ENCODE results near the gene NEO1.
"Not testable (repeated sequence)": the region's sequence is repeated elsewhere in the genome, so short reads cannot be mapped to it uniquely, and the experiment has no call there.

Gene NEO1

DNA sequence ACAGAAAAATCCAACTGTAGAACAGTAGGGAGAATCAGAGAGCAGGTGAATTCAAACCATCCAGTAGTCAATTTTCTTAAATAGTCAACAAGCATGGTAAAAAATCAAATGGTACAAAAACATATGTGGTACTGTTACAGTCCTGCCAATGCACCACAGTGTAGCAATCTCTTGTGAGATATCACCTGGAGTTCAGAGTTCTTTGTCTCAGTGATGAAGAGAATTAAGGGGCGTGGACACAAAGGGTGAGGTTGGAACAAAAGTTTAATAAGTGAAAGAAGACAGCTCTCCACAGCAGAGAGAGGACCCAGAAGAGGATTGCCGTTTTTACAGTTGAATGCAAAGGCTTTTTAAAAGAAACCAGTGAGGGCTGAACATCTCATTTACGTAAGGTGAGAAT, 113.2 kb downstream of the NEO1 start:
- Histone ChIP-seq H3K27ac (ENCODE audit: low read depth, low read length) (no peak overlapping the region), H3K36me3 (ENCODE audit: control insufficient read depth, insufficient read depth, low read length) (no peaks in the 10 kb centered on the region), H3K27me3 (ENCODE audit: control insufficient read depth, insufficient read depth, low read length) (no peaks in the 10 kb centered on the region)

DNA sequence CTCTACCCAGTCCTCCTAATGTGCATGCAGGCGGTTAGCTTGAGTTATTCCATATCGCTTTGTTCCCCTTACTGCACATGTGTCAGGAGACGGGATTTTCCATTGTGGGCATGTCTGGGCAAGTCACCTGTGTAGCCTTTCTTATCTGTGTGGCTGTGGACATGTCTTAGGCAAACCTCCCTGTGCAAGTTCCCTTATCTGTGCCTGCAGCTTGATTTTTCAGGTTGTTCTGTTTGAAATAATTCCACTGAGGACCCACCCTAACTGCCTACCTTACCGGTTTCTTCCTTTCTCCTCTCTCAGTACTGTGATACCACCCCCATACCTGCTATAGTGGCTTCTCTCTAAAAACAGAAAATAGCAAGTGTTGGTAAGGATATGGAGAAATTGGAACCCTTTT, 113.6 kb downstream of the NEO1 start:
- Histone ChIP-seq H3K27me3 (ENCODE audit: control insufficient read depth, insufficient read depth, low read length) (no peaks in the 10 kb centered on the region), H3K36me3 (ENCODE audit: control insufficient read depth, insufficient read depth, low read length) (no peaks in the 10 kb centered on the region), H3K4me1 (ENCODE audit: control insufficient read depth, insufficient read depth, low read length) (peaks cover 10% of the 10 kb centered on the region), H3K27ac (ENCODE audit: low read depth, low read length) (no peak overlapping the region), H3K9ac (ENCODE audit: low read depth, low read length) (no peak overlapping the region), H3K9me3 (ENCODE audit: control insufficient read depth, insufficient read depth, low read length) (peaks cover 9% of the 10 kb centered on the region; the same call in 1 of the 2 replicates), H3K4me3 (ENCODE audit: low read depth, low read length) (no peak overlapping the region)

More for the DNA sequence above, 113.2 kb downstream of the NEO1 start:
- Histone ChIP-seq H3K9me3 (ENCODE audit: control insufficient read depth, insufficient read depth, low read length) (peaks cover 9% of the 10 kb centered on the region; the same call in 1 of the 2 replicates), H3K9ac (ENCODE audit: low read depth, low read length) (no peak overlapping the region), H3K4me1 (ENCODE audit: control insufficient read depth, insufficient read depth, low read length) (peaks cover 10% of the 10 kb centered on the region), H3K4me3 (ENCODE audit: low read depth, low read length) (no peak overlapping the region)

DNA sequence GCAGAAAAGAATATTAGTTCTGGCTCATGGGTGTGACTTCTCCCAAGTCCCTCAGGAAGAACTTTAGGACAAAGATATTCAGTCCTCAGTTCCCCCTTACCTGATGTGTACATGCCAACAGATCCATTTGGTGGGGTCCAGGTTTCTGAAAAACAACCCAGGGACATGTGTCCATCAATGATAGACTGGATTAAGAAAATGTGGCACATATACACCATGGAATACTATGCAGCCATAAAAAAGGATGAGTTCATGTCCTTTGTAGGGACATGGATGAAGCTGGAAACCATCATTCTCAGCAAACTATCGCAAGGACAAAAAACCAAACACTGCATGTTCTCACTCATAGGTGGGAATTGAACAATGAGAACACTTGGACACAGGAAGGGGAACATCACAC, 114.4 kb downstream of the NEO1 start:
- H3K4me3 ChIP-seq (ENCODE audit: low read depth, low read length); H3K27ac ChIP-seq (ENCODE audit: low read depth, low read length); H3K9me3 ChIP-seq (ENCODE audit: control insufficient read depth, insufficient read depth, low read length); H3K27me3 ChIP-seq (ENCODE audit: control insufficient read depth, insufficient read depth, low read length); H3K9ac ChIP-seq (ENCODE audit: low read depth, low read length); H3K4me1 ChIP-seq (ENCODE audit: control insufficient read depth, insufficient read depth, low read length); H3K36me3 ChIP-seq (ENCODE audit: control insufficient read depth, insufficient read depth, low read length): not testable (repeated sequence)

DNA sequence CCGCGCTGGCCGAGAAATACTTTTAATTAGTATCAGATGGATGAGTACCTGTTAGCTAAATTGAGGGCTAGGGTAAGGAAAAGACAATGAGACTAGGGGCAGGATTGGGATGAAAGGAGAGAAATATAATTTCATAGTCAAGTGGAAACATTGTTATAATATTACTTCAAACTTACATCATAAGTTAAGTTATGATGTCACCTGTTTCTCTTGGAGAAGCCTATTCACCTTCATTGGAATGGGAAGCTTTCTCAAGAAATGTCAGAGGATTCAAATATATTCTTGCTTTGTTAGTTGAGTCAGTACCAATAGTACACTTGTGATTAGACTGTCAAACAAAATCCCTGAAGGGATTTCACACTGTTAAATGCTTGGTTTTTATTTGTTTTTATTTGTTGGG, 116.2 kb downstream of the NEO1 start:
- Histone ChIP-seq H3K4me1 (ENCODE audit: control insufficient read depth, insufficient read depth, low read length) (peaks cover 10% of the 10 kb centered on the region), H3K9me3 (ENCODE audit: control insufficient read depth, insufficient read depth, low read length) (peaks cover 9% of the 10 kb centered on the region; the same call in 1 of the 2 replicates), H3K9ac (ENCODE audit: low read depth, low read length) (no peak overlapping the region), H3K4me3 (ENCODE audit: low read depth, low read length) (no peak overlapping the region), H3K27ac (ENCODE audit: low read depth, low read length) (no peak overlapping the region), H3K27me3 (ENCODE audit: control insufficient read depth, insufficient read depth, low read length) (no peaks in the 10 kb centered on the region), H3K36me3 (ENCODE audit: control insufficient read depth, insufficient read depth, low read length) (no peaks in the 10 kb centered on the region)

DNA sequence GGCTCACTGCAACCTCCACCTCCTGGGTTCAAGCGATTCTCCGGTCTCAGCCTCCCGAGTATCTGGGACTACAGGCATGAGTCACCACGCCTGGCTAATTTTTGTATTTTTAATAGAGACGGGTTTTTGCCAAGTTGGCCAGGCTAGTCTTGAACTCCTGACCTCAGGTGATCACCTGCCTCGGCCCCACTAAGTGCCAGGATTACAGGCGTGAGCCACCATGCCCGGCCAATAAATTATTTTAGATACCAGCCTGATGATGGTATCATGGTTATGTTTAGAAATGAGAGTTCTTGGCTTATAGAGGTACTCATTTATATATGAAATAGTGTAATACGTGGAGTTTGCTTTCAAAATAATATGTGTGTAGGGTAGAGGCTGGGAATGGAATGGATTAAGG, 119.4 kb downstream of the NEO1 start:
- Histone ChIP-seq H3K4me1 (ENCODE audit: control insufficient read depth, insufficient read depth, low read length) (peaks cover 24% of the 10 kb centered on the region), H3K9me3 (ENCODE audit: control insufficient read depth, insufficient read depth, low read length) (no peaks in the 10 kb centered on the region), H3K36me3 (ENCODE audit: control insufficient read depth, insufficient read depth, low read length) (peaks cover 2% of the 10 kb centered on the region; the same call in 1 of the 2 replicates), H3K4me3 (ENCODE audit: low read depth, low read length) (no peak overlapping the region), H3K27ac (ENCODE audit: low read depth, low read length) (no peak overlapping the region), H3K27me3 (ENCODE audit: control insufficient read depth, insufficient read depth, low read length) (no peaks in the 10 kb centered on the region), H3K9ac (ENCODE audit: low read depth, low read length) (no peak overlapping the region)

DNA sequence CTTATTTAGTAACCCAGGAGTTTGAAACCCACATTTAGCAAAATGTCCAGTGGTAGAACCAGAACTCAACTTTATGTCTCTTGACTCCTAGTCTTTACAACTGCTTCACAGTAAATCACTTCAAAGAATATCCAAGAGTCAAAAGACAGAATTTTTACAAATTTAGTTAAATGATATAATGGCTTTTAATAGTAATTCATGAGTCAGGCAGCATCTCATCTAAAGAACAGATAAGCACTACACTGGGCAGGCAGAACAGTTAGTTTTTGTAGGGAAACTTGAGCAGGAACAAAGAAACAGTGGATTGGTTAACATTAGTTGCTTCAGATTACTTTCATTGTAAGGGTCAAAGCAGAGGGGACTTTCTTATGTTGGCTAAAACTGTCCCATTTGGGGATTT, 120.2 kb downstream of the NEO1 start:
- Histone ChIP-seq H3K9me3 (ENCODE audit: control insufficient read depth, insufficient read depth, low read length) (no peaks in the 10 kb centered on the region), H3K4me3 (ENCODE audit: low read depth, low read length) (no peak overlapping the region), H3K36me3 (ENCODE audit: control insufficient read depth, insufficient read depth, low read length) (peaks cover 7% of the 10 kb centered on the region), H3K27me3 (ENCODE audit: control insufficient read depth, insufficient read depth, low read length) (no peaks in the 10 kb centered on the region), H3K4me1 (ENCODE audit: control insufficient read depth, insufficient read depth, low read length) (peaks cover 24% of the 10 kb centered on the region), H3K27ac (ENCODE audit: low read depth, low read length) (no peak overlapping the region), H3K9ac (ENCODE audit: low read depth, low read length) (no peak overlapping the region)

DNA sequence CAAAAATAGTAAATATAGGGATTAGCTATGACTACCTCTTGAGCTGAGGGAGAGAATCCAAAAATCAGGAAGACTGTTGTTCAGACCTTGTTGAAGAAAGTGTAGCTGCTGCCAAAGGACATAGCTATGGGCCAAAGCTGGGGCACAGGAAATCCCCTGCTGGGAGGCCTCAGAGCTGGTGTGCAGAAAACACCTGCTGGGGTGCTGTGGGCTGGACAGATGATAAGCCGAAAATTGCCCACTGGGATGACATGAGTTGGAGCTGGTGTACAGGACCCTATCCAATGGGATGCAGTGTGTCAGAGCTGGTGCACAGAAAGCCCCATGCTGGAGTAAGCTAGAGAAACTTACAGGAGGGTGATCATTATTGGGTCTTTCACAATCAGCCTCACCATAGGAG, 121.9 kb downstream of the NEO1 start:
- Histone ChIP-seq H3K9me3 (ENCODE audit: control insufficient read depth, insufficient read depth, low read length) (no peaks in the 10 kb centered on the region), H3K36me3 (ENCODE audit: control insufficient read depth, insufficient read depth, low read length) (peaks cover 19% of the 10 kb centered on the region), H3K4me3 (ENCODE audit: low read depth, low read length) (no peak overlapping the region), H3K27ac (ENCODE audit: low read depth, low read length) (no peak overlapping the region), H3K27me3 (ENCODE audit: control insufficient read depth, insufficient read depth, low read length) (no peaks in the 10 kb centered on the region), H3K9ac (ENCODE audit: low read depth, low read length) (no peak overlapping the region), H3K4me1 (ENCODE audit: control insufficient read depth, insufficient read depth, low read length) (peaks cover 18% of the 10 kb centered on the region)

DNA sequence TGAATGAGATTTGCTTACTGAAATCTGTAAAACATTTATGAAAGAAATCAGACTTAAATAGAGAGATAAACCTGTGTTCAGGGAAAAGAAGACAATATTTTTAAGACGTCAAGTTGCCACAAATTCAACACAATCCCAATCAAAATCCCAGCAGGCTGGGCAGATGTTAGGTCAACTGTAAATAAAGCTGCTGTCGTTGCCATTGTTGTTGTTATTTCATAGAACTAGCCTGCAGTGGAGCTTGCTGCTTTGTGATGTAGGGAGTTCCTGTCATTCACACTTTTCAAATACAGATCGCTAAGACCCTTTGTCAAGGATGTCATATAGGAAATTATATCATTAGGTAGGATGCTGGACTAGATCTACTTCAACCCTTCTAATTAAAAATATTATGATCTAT, 123.1 kb downstream of the NEO1 start:
- no peak overlapping the region for H3K27ac ChIP-seq (ENCODE audit: low read depth, low read length)
- H3K4me3 ChIP-seq (ENCODE audit: low read depth, low read length) = no peak overlapping the region
- H3K9ac ChIP-seq (ENCODE audit: low read depth, low read length) = no peak overlapping the region
- no peaks in the 10 kb centered on the region for H3K9me3 ChIP-seq (ENCODE audit: control insufficient read depth, insufficient read depth, low read length)
- H3K27me3 ChIP-seq (ENCODE audit: control insufficient read depth, insufficient read depth, low read length) = no peaks in the 10 kb centered on the region
- H3K36me3 ChIP-seq (ENCODE audit: control insufficient read depth, insufficient read depth, low read length) = peaks cover 23% of the 10 kb centered on the region
- H3K4me1 ChIP-seq (ENCODE audit: control insufficient read depth, insufficient read depth, low read length) = peaks cover 15% of the 10 kb centered on the region

DNA sequence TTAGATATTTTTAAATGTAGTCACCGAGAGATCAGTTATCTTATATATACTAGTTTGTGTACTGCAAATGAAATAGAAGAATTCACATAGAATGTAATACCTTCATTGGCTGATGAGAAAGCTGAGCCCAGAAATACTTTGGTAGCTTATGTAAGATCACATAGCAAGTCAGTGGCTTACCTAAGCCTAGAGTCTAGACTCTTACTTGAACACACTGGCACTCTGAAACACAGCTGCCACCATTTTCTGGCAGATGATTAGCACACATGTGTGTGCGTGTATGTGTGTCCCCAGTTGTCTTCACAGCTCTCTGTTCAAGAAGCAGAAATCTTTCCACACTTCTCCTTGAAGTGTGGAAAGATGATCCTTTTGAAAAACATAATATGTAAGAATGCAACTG, 124.3 kb downstream of the NEO1 start:
- Histone ChIP-seq H3K27me3 (ENCODE audit: control insufficient read depth, insufficient read depth, low read length) (no peaks in the 10 kb centered on the region), H3K27ac (ENCODE audit: low read depth, low read length) (no peak overlapping the region), H3K9ac (ENCODE audit: low read depth, low read length) (no peak overlapping the region), H3K4me1 (ENCODE audit: control insufficient read depth, insufficient read depth, low read length) (peaks cover 15% of the 10 kb centered on the region), H3K4me3 (ENCODE audit: low read depth, low read length) (no peak overlapping the region), H3K9me3 (ENCODE audit: control insufficient read depth, insufficient read depth, low read length) (peaks cover 7% of the 10 kb centered on the region), H3K36me3 (ENCODE audit: control insufficient read depth, insufficient read depth, low read length) (peaks cover 26% of the 10 kb centered on the region)

DNA sequence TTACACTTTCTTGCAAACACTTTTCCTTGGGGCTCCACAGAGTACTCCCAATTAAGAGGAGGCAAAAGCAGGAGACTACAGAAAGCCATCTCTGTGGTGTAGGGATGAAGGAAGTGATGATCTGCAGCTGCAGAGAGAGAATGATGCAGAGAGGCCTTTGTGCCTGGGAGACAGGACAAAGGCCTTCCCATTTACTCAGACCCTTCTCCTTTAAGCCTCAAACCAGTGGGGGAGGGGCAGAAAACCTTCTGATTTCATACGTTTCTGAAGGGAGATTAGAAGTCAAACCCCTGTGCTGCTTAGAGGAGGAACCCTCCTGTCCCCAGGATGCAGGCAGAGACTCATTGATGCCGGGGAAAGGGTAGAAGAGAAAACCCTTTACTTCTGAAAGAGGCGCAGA, 130.8 kb downstream of the NEO1 start:
- Histone ChIP-seq H3K9ac (ENCODE audit: low read depth, low read length) (no peak overlapping the region), H3K27ac (ENCODE audit: low read depth, low read length) (peak overlapping the region; percentile 37), H3K4me3 (ENCODE audit: low read depth, low read length) (no peak overlapping the region), H3K27me3 (ENCODE audit: control insufficient read depth, insufficient read depth, low read length) (no peaks in the 10 kb centered on the region), H3K9me3 (ENCODE audit: control insufficient read depth, insufficient read depth, low read length) (peaks cover 9% of the 10 kb centered on the region), H3K4me1 (ENCODE audit: control insufficient read depth, insufficient read depth, low read length) (peaks cover 4% of the 10 kb centered on the region), H3K36me3 (ENCODE audit: control insufficient read depth, insufficient read depth, low read length) (peaks cover 16% of the 10 kb centered on the region)

DNA sequence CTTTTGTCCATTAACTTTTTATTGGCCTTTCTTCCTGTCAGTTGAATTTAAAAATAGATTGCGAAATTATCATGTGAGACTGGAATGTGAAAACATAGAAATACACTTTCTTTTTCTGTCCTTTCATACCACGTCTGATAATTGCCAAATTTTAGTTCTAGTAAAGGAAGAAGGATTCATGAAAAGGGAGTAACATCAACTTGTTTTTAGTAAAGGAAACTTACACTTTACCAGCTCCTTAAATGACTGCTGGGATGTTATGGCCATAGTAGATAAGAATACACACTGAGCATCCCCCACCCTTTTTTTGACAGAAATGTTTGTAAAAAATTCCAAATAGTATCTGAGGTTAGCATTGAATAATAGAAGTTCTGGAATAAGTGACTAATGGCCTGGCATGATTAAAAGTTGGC, 137.9 kb downstream of the NEO1 start:
- H3K27me3 ChIP-seq (ENCODE audit: control insufficient read depth, insufficient read depth, low read length) = no peaks in the 10 kb centered on the region
- H3K9ac ChIP-seq (ENCODE audit: low read depth, low read length) = no peak overlapping the region
- H3K4me3 ChIP-seq (ENCODE audit: low read depth, low read length) = no peak overlapping the region
- H3K36me3 ChIP-seq (ENCODE audit: control insufficient read depth, insufficient read depth, low read length) = no peaks in the 10 kb centered on the region
- H3K27ac ChIP-seq (ENCODE audit: low read depth, low read length) = no peak overlapping the region
- no peaks in the 10 kb centered on the region for H3K9me3 ChIP-seq (ENCODE audit: control insufficient read depth, insufficient read depth, low read length)
- no peaks in the 10 kb centered on the region for H3K4me1 ChIP-seq (ENCODE audit: control insufficient read depth, insufficient read depth, low read length)

DNA sequence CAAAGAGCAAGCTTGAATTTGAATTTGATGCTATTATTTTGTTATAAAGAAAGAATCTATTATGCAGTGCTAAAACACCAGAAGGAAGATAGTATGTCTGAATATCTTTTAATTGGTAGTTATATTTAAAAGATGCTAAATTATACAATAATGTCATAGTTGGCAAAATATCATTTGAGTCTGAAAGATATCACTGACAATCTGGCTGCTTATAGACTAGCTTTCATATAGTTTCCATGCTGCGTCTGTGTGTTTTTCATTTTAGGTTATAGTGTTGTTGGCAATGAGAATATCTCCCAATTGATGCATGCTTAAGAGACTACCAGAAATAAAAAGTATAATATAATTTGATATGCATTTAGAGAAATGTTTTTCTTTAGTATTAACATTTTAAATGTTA, 142.9 kb downstream of the NEO1 start:
- H3K9me3 ChIP-seq (ENCODE audit: control insufficient read depth, insufficient read depth, low read length) = no peaks in the 10 kb centered on the region
- H3K36me3 ChIP-seq (ENCODE audit: control insufficient read depth, insufficient read depth, low read length) = no peaks in the 10 kb centered on the region
- H3K9ac ChIP-seq (ENCODE audit: low read depth, low read length) = no peak overlapping the region
- H3K4me3 ChIP-seq (ENCODE audit: low read depth, low read length) = no peak overlapping the region
- no peaks in the 10 kb centered on the region for H3K27me3 ChIP-seq (ENCODE audit: control insufficient read depth, insufficient read depth, low read length)
- H3K4me1 ChIP-seq (ENCODE audit: control insufficient read depth, insufficient read depth, low read length) = no peaks in the 10 kb centered on the region
- H3K27ac ChIP-seq (ENCODE audit: low read depth, low read length) = no peak overlapping the region
